SKM-1 treated with dmso at 0.1 percent for 144 hours (cell line): ENCODE results near the gene MAML2.

Source experiments
- DNase-seq: peaks from one replicate; lab custom pipeline; 2025; ENCODE audit not compliant: unreplicated experiment; lab: John Stamatoyannopoulos, UW

Gene MAML2

DNA sequence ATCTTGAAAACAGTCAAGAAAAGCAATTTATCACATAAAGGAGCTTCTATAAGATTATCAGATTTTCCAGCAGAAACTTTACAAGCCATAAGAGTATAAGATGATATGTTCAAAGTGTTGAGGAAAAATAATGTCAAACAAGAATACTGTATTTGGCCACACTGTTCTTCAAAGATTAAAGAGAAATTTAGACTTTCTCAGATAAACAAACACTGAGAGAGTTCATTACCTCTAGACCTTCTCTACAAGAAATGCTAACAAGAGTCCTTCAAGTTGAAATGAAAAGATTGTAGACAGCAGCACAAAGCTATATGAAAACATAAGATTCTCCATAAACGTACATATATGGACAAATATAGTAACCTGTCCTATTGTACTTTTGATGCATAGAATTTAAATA lies 411.1 kb downstream of the MAML2 start:
- no peak for DNase-seq

- DNase-seq, result no peak
Measured at GRCh38 chr11:95930948-95931347, 412.0 kb downstream of the MAML2 start.

GRCh38 chr11:95926726-95927125 lies 416.3 kb downstream of the MAML2 start:
- DNase-seq, result no peak
